Psoas muscle (tissue), 8 donors: ENCODE measurements around the gene RYR1. TPM values are rescaled to one million over a fixed set of nuclear protein-coding genes. Genes with fewer than 3 reads are reported as not detected.

Source experiments
- ATAC-seq, 4 donors: fragments of 200-7000 bp; cut with Tn5 transposase; one replicate each; pipeline ENCODE4 v1.9.1; 2020; ENCODE audit warnings: moderate library complexity in 3 of 4, mild to moderate bottlenecking in 2 of 4
- DNase-seq, 2 donors: peaks; one replicate each; pipeline ENCODE4 v3.0.0-alpha.2; 2020
- H3K27ac ChIP-seq: fragments of 200-600 bp; one replicate; pipeline ENCODE4 v1.8.0; 2022
- H3K27me3 ChIP-seq, 3 donors: fragments of 200-600 bp in 1 of 3; one replicate each; pipeline versions ENCODE4 v1.6.1 to v1.8.0; 2013 to 2022; ENCODE audit warnings: low read length in 2 of 3, mild to moderate bottlenecking in 2 of 3, moderate library complexity in 1 of 3; ENCODE audit not compliant: insufficient read depth in 3 of 3
- H3K36me3 ChIP-seq, 2 donors: fragments of 200-600 bp in 1 of 2; one replicate each; pipeline versions ENCODE4 v1.6.1 to v1.8.0; 2013 to 2022; ENCODE audit warnings: low read depth in 1 of 2, mild to moderate bottlenecking in 1 of 2, moderate library complexity in 1 of 2; ENCODE audit not compliant: insufficient read depth in 1 of 2
- H3K4me1 ChIP-seq: fragments of 200-600 bp; one replicate; pipeline ENCODE4 v1.8.0; 2022
- H3K4me3 ChIP-seq: fragments of 200-600 bp; one replicate; pipeline ENCODE4 v1.8.0; 2022; ENCODE audit warnings: mild to moderate bottlenecking
- H3K9me3 ChIP-seq: fragments of 200-600 bp; one replicate; pipeline ENCODE4 v1.8.0; 2022
- WGBS, 3 donors: extraction: QIAGEN DNeasy Blood & Tissue Kit; methylation state at CpG; one replicate each; pipeline versions ENCODE4 v1.1.6 to v1.1.7; 2013; 5-methylcytosine and 5-hydroxymethylcytosine counted together
- intact Hi-C, 2 donors: fragments of 100-400 bp; cut with DNase I; formaldehyde crosslinking; loops; one replicate each; pipeline versions ENCODE4 v1.11.0 to v1.14.2; 2022
- polyA plus RNA-seq, 3 donors: library from polyadenylated mRNA; stranded (reverse); fragments of 200-250 nt; gene quantifications; one replicate each; pipeline ENCODE4 v1.2.3, GENCODE V29; 2013
- total RNA-seq, 4 donors: library from RNA; stranded (reverse); fragmentation: NEBNext Ultra II Directional in 2 of 4; extraction: Animal tissue kit (Norgen Biotek cat#: 25700) in 2 of 4; gene quantifications; one replicate each; pipeline versions ENCODE4 v1.2.1 to v1.2.4, GENCODE V29; 2021 to 2023
- TF ChIP-seq, protein P1 (sequence below): fragments of 200-600 bp; IDR thresholded peaks from one replicate; pipeline ENCODE4 v1.8.0; 2022; ENCODE audit warnings: antibody characterized with exemption
- donor health status: healthy with polysubstance abuse.
- donor health status: DM: no; HTN: no; CAD: no; lungs with moderate emphysema.
- donor health status: Bipolar disorder and iron deficiency.
- donor health status: healthy.
- donor health status: DM: yes; HTN: yes; CAD: no.
- donor health status: DM: no; HTN: no; CAD: no.
- donor health status: DM: no; HTN: no; CAD: no.
- donor health status: DM: yes; HTN: yes; CAD: no.

Gene RYR1
- total and polyA plus RNA-seq, 7 donors, result 56.0 to 1,211 (median 572) TPM

DNA sequence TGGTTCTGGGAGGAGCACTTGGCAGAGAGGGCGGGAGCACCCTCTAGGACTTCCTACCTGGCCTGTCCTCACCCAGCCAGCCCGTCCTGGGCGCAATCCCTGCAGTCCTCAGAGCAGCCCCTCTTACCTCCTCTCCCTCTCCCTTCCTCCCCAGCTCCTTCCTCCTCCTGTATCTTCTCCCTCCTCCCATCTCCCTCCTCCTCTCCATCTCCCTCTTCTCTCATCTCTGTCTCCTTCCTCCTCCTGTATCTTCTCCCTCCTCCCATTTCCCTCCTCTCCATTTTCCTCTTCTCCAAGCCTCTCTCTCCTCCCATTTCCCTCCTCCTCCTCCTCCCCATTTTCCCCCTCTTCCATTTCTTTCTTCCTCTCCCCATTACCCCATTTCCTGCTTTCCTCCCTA is 89.8 kb downstream of the RYR1 start:
- ATAC-seq, result no peak
- Histone ChIP-seq H3K4me3 (no peak overlapping the region), H3K9me3 (no peaks in the 10 kb centered on the region), H3K4me1 (no peaks in the 10 kb centered on the region), H3K27me3 (no peaks in the 10 kb centered on the region), H3K36me3 (peaks cover 3 to 96% of the 10 kb centered on the region in 2 donors), H3K27ac (no peak overlapping the region)
- 86 to 97% (median 89%) methylated on average over 3 of the region's 3 CpGs for WGBS, 3 donors
- DNase-seq, result no peak
- intact Hi-C loops, result no loop called here
- TF ChIP-seq, protein P1, sequence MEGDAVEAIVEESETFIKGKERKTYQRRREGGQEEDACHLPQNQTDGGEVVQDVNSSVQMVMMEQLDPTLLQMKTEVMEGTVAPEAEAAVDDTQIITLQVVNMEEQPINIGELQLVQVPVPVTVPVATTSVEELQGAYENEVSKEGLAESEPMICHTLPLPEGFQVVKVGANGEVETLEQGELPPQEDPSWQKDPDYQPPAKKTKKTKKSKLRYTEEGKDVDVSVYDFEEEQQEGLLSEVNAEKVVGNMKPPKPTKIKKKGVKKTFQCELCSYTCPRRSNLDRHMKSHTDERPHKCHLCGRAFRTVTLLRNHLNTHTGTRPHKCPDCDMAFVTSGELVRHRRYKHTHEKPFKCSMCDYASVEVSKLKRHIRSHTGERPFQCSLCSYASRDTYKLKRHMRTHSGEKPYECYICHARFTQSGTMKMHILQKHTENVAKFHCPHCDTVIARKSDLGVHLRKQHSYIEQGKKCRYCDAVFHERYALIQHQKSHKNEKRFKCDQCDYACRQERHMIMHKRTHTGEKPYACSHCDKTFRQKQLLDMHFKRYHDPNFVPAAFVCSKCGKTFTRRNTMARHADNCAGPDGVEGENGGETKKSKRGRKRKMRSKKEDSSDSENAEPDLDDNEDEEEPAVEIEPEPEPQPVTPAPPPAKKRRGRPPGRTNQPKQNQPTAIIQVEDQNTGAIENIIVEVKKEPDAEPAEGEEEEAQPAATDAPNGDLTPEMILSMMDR, result no peak

DNA sequence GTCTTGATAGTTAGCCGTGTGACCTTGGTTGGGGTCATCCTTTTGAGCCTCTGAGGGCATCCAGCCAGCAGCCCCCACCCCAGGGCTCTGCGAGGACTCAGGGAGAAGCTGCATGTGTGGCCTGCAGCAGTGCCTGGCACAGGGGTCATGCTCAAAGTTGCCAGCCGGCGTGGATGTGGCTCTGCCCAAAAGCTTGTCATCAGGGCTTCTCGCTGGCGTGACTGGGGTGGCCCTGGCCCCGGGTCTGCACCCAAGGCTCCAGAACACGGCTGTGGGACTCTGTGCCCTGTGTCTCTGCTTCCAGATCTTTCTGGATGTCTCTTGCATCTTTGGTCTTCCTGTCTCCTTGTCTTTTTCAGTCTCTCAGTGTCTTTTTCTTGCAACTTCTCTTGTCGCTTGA is 90.9 kb downstream of the RYR1 start:
- H3K4me1 ChIP-seq, result no peaks in the 10 kb centered on the region
- 38 to 54% (median 51%) methylated on average over 9 of the region's 9 CpGs for WGBS, 3 donors
- H3K4me3 ChIP-seq, result no peak overlapping the region
- H3K27me3 ChIP-seq, result no peaks in the 10 kb centered on the region
- intact Hi-C loops, result no loop called here
- H3K36me3 ChIP-seq, result peaks cover 3 to 96% of the 10 kb centered on the region in 2 donors
- ATAC-seq, result peak in 2 of 4 donors; percentile 19 to 46
- H3K9me3 ChIP-seq, result no peaks in the 10 kb centered on the region
- H3K27ac ChIP-seq, result no peak overlapping the region
- TF ChIP-seq, protein P1, result no peak
- DNase-seq, result no peak

DNA sequence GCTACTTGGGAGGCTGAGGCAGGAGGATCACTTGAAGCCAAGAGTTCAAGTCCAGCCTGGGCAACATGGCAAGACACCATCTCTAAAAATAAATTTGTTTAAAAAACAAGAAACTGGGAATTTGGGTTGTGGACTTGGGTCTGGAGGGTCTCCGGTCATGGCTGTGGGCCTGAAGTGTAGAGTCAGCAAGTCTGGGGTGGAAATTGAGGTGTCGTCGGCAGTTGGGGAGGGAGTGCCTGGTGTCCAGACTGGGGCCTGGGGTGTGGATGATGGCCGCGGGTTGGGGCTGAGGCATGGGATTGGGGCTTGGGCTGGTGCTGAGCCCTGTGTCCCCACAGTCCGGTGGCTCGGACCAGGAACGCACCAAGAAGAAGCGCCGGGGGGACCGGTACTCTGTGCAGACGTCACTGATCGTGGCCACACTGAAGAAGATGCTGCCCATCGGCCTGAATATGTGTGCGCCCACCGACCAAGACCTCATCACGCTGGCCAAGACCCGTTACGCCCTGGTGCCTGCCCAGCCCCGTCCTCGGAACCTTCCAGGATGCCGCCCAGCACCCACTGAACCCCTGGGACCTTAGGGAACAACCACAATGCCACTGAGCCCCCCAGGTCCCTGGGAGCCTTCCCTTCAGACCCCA is 91.6 kb downstream of the RYR1 start:
- TF ChIP-seq, protein P1, result no peak
- Histone ChIP-seq H3K4me3 (no peak overlapping the region), H3K9me3 (no peaks in the 10 kb centered on the region), H3K27me3 (no peaks in the 10 kb centered on the region), H3K36me3 (peaks cover 3 to 96% of the 10 kb centered on the region in 2 donors), H3K27ac (no peak overlapping the region), H3K4me1 (no peaks in the 10 kb centered on the region)
- DNase-seq, result no peak
- WGBS, 3 donors, result 86 to 93% (median 91%) methylated on average over 22 of the region's 22 CpGs
- intact Hi-C loops, result no loop called here
- peak in 2 of 4 donors; percentile 2 to 9 for ATAC-seq

DNA sequence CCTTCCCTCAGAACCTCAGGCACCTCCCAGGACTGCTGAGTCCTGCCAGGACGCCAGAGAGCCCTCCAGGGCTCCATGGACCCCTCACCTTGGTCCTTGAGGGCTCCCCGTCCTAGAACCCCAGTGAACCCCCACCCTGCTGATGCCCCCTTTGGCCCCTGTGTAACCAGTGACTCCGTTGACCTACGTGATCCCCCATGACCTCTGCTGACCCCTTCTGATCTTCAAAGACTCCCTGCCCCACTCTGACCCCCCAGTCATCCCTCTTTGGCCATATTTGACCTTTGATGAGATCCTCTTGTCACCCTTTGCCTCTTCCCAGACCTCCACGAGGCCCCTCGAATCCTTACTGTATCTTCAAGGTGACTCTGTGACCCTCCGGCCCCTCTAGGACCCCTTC is 92.9 kb downstream of the RYR1 start:
- no peak overlapping the region for H3K27ac ChIP-seq
- H3K27me3 ChIP-seq, result no peaks in the 10 kb centered on the region
- no peak for DNase-seq
- H3K9me3 ChIP-seq, result no peaks in the 10 kb centered on the region
- TF ChIP-seq, protein P1, result no peak
- WGBS, 3 donors, result 87 to 90% (median 88%) methylated on average over 7 of the region's 7 CpGs
- intact Hi-C loops, result no loop called here
- H3K36me3 ChIP-seq, result peaks cover 3 to 96% of the 10 kb centered on the region in 2 donors
- no peak for ATAC-seq
- no peak overlapping the region for H3K4me3 ChIP-seq
- H3K4me1 ChIP-seq, result no peaks in the 10 kb centered on the region
